Vagina (tissue), 2 donors: ENCODE results near the gene HOXB1. TPM values are rescaled to one million over a fixed set of nuclear protein-coding genes. Genes with fewer than 3 reads are reported as not detected.

Experiments used
- DNase-seq, 2 donors: peaks; one replicate each; pipeline ENCODE4 v3.0.0-alpha.2; 2017; ENCODE audit errors: extremely low spot score in 2 of 2
- H3K27ac ChIP-seq: fragments of 200-600 bp; sonication (generic); one replicate; pipeline ENCODE4 v1.5.1; 2019
- H3K27me3 ChIP-seq: fragments of 200-600 bp; sonication (generic); one replicate; pipeline ENCODE4 v1.5.1; 2019
- H3K36me3 ChIP-seq, 2 donors: fragments of 200-600 bp; sonication (generic); one replicate each; pipeline ENCODE4 v1.5.1; 2017 to 2019
- H3K4me1 ChIP-seq: fragments of 200-600 bp; sonication (generic); one replicate; pipeline ENCODE4 v1.5.1; 2019
- H3K4me3 ChIP-seq, 2 donors: fragments of 200-600 bp; sonication (generic); 1 replicate in 1 of 2; 2 replicates in 1 of 2; pipeline ENCODE4 v1.5.1; 2016 to 2019
- H3K9me3 ChIP-seq: fragments of 200-600 bp; sonication (generic); one replicate; pipeline ENCODE4 v1.5.1; 2019
- CTCF ChIP-seq, 3 experiments: fragments of 450-650 bp in 2 of 3; fragments of 200-600 bp in 1 of 3; sonication (generic) in 1 of 3; IDR thresholded peaks; one replicate each; pipeline ENCODE4 v1.5.1; 2017 to 2019; ENCODE audit warnings: antibody characterized with exemption in 3 of 3, mild to moderate bottlenecking in 2 of 3, moderate library complexity in 2 of 3
- POLR2A ChIP-seq, 2 donors: fragments of 450-650 bp; IDR thresholded peaks; one replicate each; pipeline ENCODE4 v1.6.1; 2017; ENCODE audit warnings: antibody characterized with exemption in 2 of 2, mild to moderate bottlenecking in 2 of 2, moderate library complexity in 2 of 2
- POLR2AphosphoS5 ChIP-seq, 2 donors: sonication (generic); formaldehyde crosslinking; IDR thresholded peaks; one replicate each; pipeline ENCODE4 v1.9.0; 2017; ENCODE audit warnings: antibody characterized with exemption in 2 of 2, mild to moderate bottlenecking in 2 of 2, low read depth in 1 of 2; ENCODE audit not compliant: insufficient read depth in 1 of 2
- intact Hi-C: fragments of 100-400 bp; cut with DNase I; formaldehyde crosslinking; loops from one replicate; pipeline ENCODE4 v1.15.1; 2023
- total RNA-seq: library from RNA; depleted of rRNA; stranded (reverse); fragments of >200 nt; gene quantifications from one replicate; pipeline ENCODE4 v1.2.3, GENCODE V29; 2016

Gene HOXB1
- total RNA-seq, 1 donor from 2014 or later, result not detected

GRCh38 chr17:48542698-48543106 lies 11.9 kb upstream of the HOXB1 start:
- Histone ChIP-seq H3K9me3 (no peaks in the 10 kb centered on the region), H3K4me1 (peaks cover 45% of the 10 kb centered on the region), H3K27me3 (no peaks in the 10 kb centered on the region), H3K4me3 (peak overlapping the region; percentile 65 to 71), H3K36me3 (no peaks in the 10 kb centered on the region), H3K27ac (peak overlapping the region; percentile 95)
- intact Hi-C loops, result loop anchor here (2.0 kb wide), 1 partner anchor 34 kb away; no protein-coding TSS in a partner anchor
- no peak for DNase-seq
- no peak for TF ChIP-seq CTCF (IDR thresholded peaks at IDR 0.05)
- TF ChIP-seq POLR2AphosphoS5 (IDR thresholded peaks at IDR 0.05; ENCODE audit: insufficient read depth in 1 of 2, low read depth in 1 of 2), result no peak
- no peak for TF ChIP-seq POLR2A (IDR thresholded peaks at IDR 0.05)

- intact Hi-C loops, result loop anchor here (2.0 kb wide), 1 partner anchor 35 kb away; no protein-coding TSS in a partner anchor
- Histone ChIP-seq H3K9me3 (no peaks in the 10 kb centered on the region), H3K36me3 (no peaks in the 10 kb centered on the region), H3K4me1 (peaks cover 40% of the 10 kb centered on the region), H3K27ac (peak overlapping the region; percentile 95), H3K27me3 (no peaks in the 10 kb centered on the region), H3K4me3 (peak overlapping the region; percentile 65 to 71)
- TF ChIP-seq POLR2A (IDR thresholded peaks at IDR 0.05), result no peak
- TF ChIP-seq CTCF (IDR thresholded peaks at IDR 0.05), result no peak
- TF ChIP-seq POLR2AphosphoS5 (IDR thresholded peaks at IDR 0.05; ENCODE audit: insufficient read depth in 1 of 2, low read depth in 1 of 2), result no peak
- DNase-seq, result no peak
These were observed 11.4 kb upstream of the HOXB1 start for GRCh38 chr17:48542114-48542656.

GRCh38 chr17:48541577-48542113 lies 10.8 kb upstream of the HOXB1 start:
- H3K9me3 ChIP-seq, result no peaks in the 10 kb centered on the region
- no peak for DNase-seq
- H3K4me1 ChIP-seq, result peaks cover 35% of the 10 kb centered on the region
- TF ChIP-seq CTCF (IDR thresholded peaks at IDR 0.05) (no peak), POLR2AphosphoS5 (IDR thresholded peaks at IDR 0.05; ENCODE audit: insufficient read depth in 1 of 2, low read depth in 1 of 2) (peak in 1 of 2 donors; percentile 47)
- H3K36me3 ChIP-seq, result no peaks in the 10 kb centered on the region
- peak overlapping the region; percentile 95 for H3K27ac ChIP-seq
- intact Hi-C loops, result loop anchor here (2.0 kb wide), 1 partner anchor 35 kb away; no protein-coding TSS in a partner anchor
- H3K27me3 ChIP-seq, result no peaks in the 10 kb centered on the region
- peak overlapping the region; percentile 65 to 71 for H3K4me3 ChIP-seq

- Histone ChIP-seq H3K36me3 (no peaks in the 10 kb centered on the region), H3K9me3 (no peaks in the 10 kb centered on the region), H3K4me3 (peak overlapping the region; percentile 65 to 71), H3K27ac (peak overlapping the region; percentile 95), H3K4me1 (peaks cover 30% of the 10 kb centered on the region), H3K27me3 (no peaks in the 10 kb centered on the region)
- DNase-seq, result no peak
- TF ChIP-seq POLR2A (IDR thresholded peaks at IDR 0.05), result no peak
- TF ChIP-seq POLR2AphosphoS5 (IDR thresholded peaks at IDR 0.05; ENCODE audit: insufficient read depth in 1 of 2, low read depth in 1 of 2), result no peak
- no peak for TF ChIP-seq CTCF (IDR thresholded peaks at IDR 0.05)
- intact Hi-C loops, result no loop called here
These were observed 10.3 kb upstream of the HOXB1 start for GRCh38 chr17:48541036-48541576.

- Histone ChIP-seq H3K36me3 (no peaks in the 10 kb centered on the region), H3K9me3 (no peaks in the 10 kb centered on the region), H3K4me1 (peaks cover 21% of the 10 kb centered on the region), H3K27me3 (no peaks in the 10 kb centered on the region), H3K27ac (no peak overlapping the region), H3K4me3 (no peak overlapping the region)
- DNase-seq, result no peak
- TF ChIP-seq CTCF (IDR thresholded peaks at IDR 0.05), result no peak
- no peak for TF ChIP-seq POLR2AphosphoS5 (IDR thresholded peaks at IDR 0.05; ENCODE audit: insufficient read depth in 1 of 2, low read depth in 1 of 2)
- TF ChIP-seq POLR2A (IDR thresholded peaks at IDR 0.05), result no peak
- intact Hi-C loops, result no loop called here
These were observed 9.4 kb upstream of the HOXB1 start for GRCh38 chr17:48540213-48540612.
